G401 (cell line): Measurements from ENCODE around the gene MCF2L2. TPM values are rescaled to one million over a fixed set of nuclear protein-coding genes. Genes with fewer than 3 reads are reported as not detected.

Experiments
- DNase-seq: peaks from one replicate; pipeline ENCODE4 v3.0.0-alpha.2; 2015; ENCODE audit warnings: low spot score
- in situ Hi-C: cut with HindIII; loops from 2 replicates; pipeline ENCODE4 v1.10.0; 2016; ENCODE audit warnings: low sequenced_read_pairs, mixed read lengths
- total RNA-seq: library from RNA; depleted of rRNA; stranded (reverse); fragments of >200 nt; shearing (Covaris generic); gene quantifications from 2 replicates; pipeline ENCODE4 v1.2.3, GENCODE V29; 2014

The MCF2L2 gene
- total RNA-seq, 1 experiment from 2014 or later: 2.6 TPM

DNA sequence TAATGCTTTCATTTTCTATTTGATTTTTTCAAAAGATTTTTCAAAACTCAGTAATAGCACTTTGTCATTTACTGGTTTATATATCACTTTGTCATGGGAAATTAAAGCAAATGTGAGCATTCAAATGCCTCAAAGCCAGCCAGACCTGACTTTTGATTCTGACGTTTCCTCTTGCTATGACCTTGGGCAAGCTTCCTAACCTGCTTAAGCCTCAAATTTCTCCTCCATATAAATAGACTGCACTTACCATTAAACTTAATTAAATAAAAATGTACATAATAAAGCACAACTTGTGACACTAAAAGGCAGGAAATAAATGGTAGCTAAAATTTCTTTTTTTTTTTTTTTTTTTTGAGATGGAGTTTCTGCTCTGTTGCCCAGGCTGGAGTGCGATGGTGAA is 19.2 kb downstream of the MCF2L2 start:
- in situ Hi-C loops: no loop called here
- no peak for DNase-seq

DNA sequence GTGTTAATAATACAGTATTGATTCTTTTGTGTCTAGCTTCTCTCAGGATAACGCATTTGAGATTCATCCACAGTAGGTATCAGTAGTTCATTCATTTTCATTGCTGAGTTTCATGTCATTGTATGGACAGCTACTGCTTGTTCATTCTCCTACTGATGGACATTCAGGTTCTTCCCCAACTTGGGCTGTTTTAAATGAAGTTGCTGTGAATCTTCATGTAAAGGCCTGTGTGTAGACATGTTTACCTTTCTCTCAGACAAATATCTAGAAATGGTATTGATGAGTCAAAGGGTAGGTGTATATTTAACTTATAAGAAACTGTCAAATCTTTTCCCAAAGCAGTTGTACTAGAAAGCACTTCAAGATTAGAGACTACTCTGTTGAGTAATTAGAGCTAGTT is 26.7 kb downstream of the MCF2L2 start:
- in situ Hi-C loops: no loop called here
- DNase-seq: no peak

DNA sequence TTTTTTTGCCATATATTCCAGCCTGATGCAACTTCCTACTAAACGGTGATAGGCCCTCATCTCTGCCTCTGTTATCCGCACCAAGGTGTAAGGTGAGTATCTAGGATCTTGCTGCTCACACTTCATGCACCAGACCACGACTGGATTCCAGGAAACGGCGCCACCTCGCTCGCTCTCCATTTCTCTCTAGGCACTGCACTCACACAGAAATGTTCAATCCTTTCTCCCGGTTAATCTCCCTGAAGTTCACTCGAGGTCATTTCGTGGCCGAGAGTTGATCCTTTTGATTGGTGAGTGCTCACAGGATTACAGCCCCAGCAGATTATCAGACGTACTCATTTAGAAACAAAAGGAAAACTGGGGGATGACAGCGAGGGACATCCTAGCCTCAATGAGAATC is 28.1 kb downstream of the MCF2L2 start:
- no peak for DNase-seq
- in situ Hi-C loops: no loop called here

DNA sequence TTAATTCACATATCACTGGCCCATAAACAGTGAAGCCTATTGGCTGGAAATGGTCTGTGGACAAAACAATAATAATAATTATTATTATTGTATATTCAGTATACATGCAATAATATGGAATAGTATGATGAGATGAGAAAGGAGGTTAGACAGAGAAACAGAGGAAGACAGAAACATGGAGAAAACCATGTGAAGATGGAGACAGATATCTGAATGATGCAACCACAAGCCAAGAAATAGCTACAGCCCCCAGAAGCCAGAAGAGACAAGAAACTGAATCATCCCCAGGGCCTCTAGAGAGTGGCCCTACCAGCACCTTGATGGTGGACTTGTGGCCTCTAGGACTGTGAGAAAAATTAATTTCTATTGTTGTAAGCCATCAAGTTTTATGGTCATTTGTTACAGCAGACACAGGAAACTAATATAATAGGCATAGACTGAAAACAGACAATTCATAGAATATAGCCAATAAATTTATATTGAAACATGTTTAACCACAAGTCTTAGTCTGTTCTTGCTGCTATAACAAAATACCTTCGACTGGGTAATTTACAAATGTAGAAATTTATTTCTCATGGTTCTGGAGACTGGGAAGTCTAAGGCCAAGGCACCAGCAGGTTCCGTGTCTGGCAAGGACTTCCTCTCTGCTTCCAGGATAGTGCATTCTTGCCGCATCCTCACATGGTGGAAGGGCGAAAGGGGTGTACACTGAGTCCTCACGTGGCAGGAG is 31.6 kb downstream of the MCF2L2 start:
- DNase-seq: no peak
- in situ Hi-C loops: no loop called here

DNA sequence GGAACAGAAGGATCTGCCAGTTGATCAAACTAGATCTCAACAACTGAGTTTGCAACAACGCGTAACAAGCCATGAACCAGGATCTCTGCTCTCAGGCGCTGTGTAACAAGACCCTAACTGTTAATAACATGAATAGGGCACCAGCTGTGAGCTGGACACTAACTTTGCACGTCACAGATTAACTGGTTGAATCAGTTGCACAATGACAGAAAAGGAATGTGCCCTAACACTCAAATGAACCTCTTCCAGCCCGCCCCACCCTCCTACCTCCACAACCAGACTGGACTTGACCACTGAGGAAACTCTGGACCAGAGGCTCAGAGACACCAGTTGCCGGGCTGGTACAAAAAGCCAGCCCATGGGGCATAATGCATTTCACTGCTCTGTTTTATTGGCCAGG is 34.3 kb downstream of the MCF2L2 start:
- in situ Hi-C loops: no loop called here

DNA sequence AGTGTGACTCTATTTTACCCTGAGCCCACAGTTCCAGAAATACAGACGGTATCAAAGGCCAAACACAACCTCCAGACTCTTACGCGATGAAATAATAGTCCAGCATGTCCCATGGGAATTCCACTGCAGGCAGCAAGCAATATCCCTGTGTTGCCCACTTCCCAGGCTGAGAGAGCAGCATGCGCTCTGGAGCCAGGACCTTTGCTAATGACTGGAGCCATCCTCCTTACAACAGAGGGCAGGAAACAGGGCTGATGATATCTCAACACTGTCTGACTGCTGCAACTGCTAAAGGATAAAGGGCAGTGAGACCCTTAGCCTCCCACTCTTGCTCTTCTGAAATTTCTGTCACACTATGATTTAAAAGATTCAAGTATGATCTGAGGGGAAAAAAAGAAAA is 34.8 kb downstream of the MCF2L2 start:
- no peak for DNase-seq
- in situ Hi-C loops: no loop called here

More for the DNA sequence above, 34.3 kb downstream of the MCF2L2 start:
- DNase-seq: no peak

DNA sequence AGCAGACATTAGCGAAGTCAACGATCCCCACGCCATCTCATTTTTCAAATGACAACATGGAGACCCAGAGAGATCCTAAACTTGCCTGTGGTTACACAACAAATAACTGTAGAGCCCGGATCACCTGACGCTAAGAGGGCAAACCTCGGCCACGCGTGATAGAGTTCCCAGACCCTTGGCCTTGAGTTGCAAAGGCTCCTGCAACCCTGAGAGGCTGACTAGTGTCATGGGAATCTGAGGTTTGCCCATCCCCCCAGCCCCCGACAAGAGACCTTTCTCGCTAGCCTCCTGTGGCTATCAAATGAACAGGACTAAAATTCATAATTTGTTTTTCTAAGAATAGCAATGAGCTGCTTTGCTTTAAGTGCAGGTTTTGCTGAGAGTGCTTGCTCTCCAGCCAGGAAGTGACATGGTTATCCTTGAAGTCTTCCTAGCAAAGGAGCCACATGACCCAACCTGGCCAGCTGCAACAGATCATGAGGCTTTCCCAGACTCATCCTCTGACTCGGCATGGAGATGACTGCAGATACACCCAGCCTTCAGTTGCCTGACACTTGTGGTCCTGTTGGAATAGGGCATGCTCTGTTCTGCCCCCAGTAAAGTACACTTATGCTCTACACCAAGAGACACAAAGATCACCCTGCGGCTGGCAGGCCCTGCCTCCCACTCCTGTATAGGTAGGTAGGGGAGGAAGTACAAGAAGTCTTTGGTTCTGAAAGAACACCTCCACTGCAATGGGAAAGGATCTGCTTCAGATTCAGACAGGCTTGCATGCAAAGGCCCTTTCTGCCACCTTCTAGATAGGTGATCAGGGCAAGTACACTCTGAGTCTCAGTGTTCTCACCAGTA is 36.0 kb downstream of the MCF2L2 start:
- DNase-seq: no peak
- in situ Hi-C loops: no loop called here

DNA sequence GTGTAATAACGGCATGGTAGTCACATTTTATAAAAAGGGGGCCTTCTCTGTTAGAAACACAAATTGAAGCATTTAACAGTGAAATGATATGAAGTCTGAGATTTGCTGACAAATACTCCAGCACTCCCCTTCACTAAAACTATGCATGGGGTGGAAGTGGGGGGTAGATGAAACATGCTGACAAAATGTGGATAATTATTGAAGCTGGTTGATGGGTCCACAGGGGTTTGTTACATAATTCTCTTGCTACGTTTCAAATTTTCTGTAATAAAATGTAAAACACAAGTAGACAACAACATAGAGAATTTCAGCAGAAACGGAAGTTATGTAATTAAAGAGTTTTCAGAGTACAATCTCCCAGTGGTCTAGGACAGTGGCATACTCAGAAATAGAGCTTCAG is 37.0 kb downstream of the MCF2L2 start:
- in situ Hi-C loops: no loop called here
- no peak for DNase-seq

DNA sequence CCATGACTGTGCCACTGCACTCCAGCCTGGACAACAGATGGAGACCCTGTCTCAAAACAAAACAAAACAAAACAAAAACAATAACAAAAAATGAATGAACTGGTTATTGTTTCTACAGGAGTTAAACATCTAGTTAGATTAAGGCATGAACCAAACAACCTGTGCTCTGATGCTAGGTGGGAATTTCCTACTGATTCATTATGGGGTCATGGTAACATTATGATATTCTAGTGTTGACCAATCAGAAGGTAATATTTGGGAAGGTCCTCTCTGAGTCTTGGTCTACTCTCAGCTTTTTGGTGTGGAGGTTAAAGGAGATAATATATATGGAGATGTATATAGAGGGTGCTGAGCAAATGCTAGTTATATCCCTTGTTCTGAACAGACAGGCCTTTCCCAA is 37.6 kb downstream of the MCF2L2 start:
- in situ Hi-C loops: no loop called here
- no peak for DNase-seq

DNA sequence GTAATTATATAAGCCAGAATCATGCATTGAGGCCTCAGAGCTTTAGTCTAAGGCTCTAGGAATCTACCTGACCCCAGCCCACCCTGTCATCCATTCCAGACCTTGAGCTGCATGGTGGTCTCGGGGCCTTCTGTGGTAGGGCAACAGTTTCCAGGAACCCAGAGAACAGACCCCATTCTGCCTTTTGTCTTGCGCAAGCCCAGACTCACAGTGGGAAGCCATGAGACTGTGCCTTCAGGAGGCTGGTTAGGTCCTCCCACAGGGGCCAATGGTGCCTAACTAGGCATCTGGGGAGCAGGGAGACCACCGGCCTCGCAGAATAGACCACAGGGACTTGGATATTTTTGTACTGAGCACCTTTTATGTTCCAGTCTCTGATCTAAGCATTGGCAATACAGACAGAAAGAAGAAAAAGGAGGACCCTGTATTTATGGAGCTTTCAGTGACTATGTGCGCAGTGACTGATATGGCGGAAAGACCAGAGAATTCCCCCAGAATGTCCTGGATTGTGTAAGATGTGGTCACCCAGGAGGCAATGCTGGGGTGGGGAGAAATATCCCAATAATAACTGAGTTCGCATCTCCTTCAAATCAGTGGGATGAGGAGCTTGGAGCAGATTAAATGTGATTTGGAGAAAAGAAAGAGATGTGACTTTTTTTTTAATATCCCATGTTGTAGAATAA is 40.1 kb downstream of the MCF2L2 start:
- in situ Hi-C loops: no loop called here
- no peak for DNase-seq

DNA sequence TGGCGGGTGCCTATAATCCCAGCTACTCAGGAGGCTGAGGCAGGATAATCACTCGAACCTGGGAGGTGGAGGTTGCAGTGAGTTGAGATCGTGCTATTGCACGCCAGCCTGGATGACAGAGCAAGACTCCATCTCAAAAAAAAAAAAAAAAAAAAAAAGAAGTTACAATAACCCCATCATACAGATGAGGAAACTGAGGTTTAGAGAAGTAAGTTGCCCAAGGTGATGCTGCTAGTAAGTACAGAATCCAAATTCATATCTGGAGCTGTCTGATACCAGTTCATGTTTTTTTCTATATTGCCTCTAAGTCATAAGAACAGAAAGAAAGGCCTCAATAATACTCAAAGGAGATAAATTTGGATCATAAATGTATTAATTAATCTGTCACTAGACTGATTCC is 40.6 kb downstream of the MCF2L2 start:
- in situ Hi-C loops: no loop called here
- no peak for DNase-seq

DNA sequence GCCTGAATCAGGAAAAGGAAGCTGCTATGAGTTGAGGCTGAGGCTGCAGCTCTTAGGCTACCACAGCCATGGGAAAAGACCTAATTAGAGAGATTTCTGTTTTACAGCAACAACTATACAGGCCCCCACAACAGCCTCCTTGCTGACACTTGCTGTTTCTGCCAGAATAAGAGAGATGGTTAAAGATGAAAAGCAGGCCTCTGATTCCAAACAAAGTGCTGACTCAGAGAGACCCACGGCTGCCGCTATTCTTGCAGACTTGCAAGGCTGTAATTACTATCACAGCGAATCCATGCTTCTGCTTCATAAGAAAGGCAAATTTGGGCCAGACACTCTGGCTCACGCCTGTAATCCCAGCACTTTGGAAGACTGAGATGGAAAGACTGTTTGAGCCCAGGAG is 41.8 kb downstream of the MCF2L2 start:
- in situ Hi-C loops: no loop called here
- no peak for DNase-seq

DNA sequence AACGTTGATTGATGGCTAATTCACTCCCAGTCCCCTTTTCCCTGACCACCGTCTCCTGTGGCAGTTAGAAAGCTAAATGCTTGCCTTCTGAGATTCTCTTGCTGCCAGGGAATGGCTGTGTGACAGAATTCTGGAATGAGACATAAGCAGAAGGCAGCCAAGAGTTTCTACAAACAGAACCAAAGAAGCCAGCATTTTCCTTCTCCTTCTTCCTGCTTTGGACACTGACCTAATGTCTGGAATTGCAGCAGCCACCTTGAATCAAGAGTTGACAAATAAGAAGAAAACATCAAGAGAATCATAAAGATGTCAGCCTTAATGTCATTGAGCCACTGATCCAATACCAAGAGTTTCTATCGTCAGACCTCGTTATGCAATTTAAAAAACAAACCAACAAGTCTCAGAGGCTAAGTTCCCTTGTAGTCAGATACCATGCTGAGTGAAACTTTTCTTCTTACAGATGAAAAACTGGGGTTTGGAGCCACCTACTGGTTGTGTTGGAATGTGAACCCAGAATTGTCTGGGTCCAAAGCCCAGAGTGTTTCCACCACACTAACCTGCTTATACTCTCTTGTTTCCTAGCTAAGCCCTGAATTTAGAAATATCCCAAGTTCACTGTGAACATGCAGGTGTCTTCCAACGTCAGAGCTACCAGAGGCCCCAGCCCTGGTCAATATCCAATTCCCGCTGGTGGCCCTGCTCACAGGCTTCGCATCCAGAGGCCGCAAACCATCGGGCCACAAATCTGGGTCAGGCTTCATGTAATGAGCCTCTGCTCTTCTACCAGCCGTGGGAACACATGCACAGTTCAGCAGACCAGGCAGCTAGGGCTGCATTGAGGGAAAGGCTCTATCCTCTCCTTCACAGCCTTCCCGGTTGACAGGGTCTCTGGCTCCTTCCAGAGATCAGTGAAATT is 42.5 kb downstream of the MCF2L2 start:
- in situ Hi-C loops: no loop called here
- peak; percentile 67 for DNase-seq

DNA sequence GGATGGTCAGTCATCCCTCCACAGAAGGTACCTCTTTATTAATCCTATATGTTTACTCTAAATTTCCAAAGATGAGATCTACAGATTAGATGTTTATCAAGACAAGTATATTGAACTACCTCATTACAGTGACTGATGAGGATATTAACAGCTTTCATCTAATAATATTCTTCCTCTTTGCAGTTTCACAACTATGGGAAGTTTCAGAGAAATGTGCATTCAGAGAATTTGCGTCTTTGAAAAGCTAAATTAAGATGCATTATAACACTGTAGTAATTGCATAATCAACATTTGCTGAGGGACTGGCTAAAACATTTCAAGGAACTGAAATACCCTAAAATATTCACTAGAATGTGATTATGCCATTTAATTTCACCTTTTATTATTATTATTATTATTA is 46.7 kb downstream of the MCF2L2 start:
- in situ Hi-C loops: no loop called here
- no peak for DNase-seq

DNA sequence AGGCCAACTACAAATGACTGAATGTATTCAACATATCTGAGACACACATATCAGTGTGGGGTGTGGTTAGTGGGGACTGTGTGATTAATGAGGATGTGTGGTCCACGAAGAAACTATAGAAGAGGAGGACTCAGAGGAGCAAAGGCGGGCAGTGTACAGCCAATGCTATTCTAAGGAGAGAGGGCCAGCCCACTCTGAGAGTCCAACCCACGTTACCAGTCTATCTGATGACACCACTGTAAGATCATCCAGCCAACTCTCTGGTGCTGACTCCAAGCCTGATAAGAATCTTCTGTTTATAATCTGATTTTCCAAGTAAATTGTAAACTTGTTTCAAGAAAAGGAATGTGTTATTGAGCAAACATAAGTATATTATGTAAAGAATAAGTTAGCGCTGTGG is 47.2 kb downstream of the MCF2L2 start:
- no peak for DNase-seq
- in situ Hi-C loops: no loop called here

DNA sequence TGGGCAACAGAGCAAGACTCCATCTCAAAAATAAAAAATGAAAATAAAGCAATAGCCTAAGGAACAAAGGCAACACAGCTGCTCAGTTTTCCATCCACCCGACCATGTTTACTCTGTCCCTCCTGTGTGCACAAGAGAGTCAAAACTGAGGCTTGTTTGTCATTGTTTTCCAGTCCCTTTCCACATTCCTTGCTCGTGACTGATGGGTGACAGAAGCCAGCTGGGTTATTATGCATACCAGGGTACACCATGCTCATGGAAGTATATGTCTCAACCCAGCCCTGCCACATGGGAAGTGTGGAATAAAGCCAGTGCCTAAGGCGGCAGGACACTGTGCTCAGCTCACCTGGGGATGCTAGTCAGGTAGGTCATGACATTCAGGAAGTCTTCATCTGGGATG is 49.5 kb downstream of the MCF2L2 start:
- no peak for DNase-seq
- in situ Hi-C loops: no loop called here

DNA sequence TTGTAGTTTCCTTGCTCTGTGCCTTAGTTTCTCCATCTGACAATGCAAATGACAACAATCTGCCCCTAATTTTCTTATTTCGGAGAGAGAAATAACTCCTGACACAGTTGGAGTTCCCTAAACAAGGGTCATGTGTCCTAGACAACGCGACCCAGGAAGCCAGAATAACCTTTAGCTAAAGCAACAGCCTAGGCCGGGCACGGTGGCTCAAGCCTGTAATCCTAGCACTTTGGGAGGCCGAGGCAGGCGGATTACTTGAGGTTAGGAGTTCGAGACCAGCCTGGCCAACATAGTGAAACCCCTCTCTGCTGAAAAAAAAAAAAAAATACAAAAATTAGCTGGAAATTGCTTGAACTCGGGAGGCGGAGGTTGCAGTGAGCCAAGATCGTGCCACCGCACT is 49.9 kb downstream of the MCF2L2 start:
- DNase-seq: no peak
- in situ Hi-C loops: no loop called here

DNA sequence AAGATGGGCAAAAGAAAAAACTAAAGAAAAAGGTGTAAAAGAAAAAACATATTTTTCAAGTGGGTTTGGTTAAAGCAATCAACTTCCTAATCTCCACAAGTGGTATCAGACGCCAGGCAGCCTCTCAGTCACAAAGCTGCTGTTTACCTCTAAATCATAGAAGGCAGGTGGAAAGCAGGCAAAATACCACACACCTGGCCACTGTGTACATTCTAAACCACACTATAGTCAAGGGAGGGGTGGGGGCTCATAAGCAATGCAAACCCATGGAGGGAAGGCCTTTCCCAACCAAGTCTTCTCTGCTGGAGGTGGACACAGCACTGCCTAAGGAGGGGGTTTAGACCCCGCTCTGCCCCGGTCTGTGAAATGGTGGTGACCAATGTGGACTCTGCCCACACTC is 50.4 kb downstream of the MCF2L2 start:
- in situ Hi-C loops: no loop called here
- no peak for DNase-seq

DNA sequence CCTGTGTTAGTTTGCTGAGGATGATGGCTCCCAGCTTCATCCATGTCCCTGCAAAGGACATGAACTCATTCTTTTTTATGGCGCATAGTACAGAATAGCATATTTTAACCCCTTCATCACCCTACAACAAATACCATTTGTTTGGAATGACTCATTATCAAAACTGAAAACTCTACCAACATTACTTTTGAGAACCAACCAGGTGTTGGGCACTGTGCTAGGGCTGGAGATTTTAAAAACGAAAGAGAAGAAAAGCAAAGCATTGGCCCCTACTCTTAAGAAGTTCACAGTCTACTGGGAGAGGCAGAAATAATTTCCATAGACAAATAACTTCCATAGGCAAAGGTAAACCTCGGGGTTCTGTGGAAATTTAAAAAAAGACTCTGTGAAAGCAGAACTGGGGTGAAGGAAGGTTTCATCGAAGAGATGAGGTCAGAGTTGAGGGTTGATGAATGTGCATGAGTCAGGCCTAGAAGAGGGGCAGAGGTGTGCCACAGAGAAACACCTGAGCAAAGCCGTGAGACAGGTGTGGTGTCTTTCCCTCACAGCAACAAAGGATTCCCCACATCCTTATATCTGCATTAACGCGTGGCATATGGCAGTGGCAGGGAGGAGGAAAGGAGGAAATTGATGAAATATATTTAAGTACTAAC is 51.0 kb downstream of the MCF2L2 start:
- DNase-seq: no peak
- in situ Hi-C loops: no loop called here
